Tibial nerve (tissue), 4 donors: ENCODE data around the gene HS3ST1.

ENCODE experiments used
- EP300 ChIP-seq, 2 donors: sonication (generic); formaldehyde crosslinking; IDR thresholded peaks; one replicate each; pipeline ENCODE4 v1.6.1; 2017; ENCODE audit warnings: antibody characterized with exemption in 2 of 2, mild to moderate bottlenecking in 1 of 2
- POLR2A ChIP-seq, 2 donors: fragments of 450-650 bp; IDR thresholded peaks; one replicate each; pipeline ENCODE4 v1.6.1; 2017; ENCODE audit warnings: antibody characterized with exemption in 2 of 2, mild to moderate bottlenecking in 2 of 2, moderate library complexity in 2 of 2
- TF ChIP-seq, protein P1 (sequence below), 5 experiments: fragments of 200-600 bp in 3 of 5; fragments of 450-650 bp in 2 of 5; sonication (generic) in 3 of 5; IDR thresholded peaks; one replicate each; pipeline ENCODE4 v1.5.1; 2016 to 2019; ENCODE audit warnings: antibody characterized with exemption in 5 of 5, mild to moderate bottlenecking in 3 of 5, moderate library complexity in 2 of 5

DNA sequence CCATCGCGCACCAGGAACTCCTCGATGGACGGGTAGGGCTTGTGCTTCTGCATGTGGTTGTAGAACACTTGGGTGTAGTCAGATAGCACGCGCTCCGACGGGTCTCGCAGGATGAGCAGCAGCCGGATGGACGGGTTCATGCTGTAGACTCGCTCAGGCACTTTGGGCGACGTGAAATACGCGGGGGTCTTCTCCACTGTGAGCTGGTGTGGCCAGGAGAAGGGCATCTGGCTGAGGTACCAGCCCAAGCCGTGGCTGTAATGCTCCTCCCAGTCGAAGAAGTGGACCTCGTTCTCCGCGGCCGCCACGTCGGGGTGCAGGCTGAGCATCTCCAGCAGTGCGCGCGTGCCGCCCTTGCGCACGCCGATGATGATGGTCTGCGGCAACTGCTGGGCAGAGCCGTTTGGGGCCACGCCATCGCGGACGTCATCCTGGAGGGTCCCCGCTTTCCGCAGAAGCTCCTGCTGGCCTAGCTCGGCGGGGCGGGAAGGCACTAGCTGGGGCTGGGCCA, 29.2 kb downstream of the HS3ST1 start:
- TF ChIP-seq, protein P1, sequence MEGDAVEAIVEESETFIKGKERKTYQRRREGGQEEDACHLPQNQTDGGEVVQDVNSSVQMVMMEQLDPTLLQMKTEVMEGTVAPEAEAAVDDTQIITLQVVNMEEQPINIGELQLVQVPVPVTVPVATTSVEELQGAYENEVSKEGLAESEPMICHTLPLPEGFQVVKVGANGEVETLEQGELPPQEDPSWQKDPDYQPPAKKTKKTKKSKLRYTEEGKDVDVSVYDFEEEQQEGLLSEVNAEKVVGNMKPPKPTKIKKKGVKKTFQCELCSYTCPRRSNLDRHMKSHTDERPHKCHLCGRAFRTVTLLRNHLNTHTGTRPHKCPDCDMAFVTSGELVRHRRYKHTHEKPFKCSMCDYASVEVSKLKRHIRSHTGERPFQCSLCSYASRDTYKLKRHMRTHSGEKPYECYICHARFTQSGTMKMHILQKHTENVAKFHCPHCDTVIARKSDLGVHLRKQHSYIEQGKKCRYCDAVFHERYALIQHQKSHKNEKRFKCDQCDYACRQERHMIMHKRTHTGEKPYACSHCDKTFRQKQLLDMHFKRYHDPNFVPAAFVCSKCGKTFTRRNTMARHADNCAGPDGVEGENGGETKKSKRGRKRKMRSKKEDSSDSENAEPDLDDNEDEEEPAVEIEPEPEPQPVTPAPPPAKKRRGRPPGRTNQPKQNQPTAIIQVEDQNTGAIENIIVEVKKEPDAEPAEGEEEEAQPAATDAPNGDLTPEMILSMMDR (IDR thresholded peaks at IDR 0.05), result no peak
- TF ChIP-seq EP300 (IDR thresholded peaks at IDR 0.05) (no peak), POLR2A (IDR thresholded peaks at IDR 0.05) (no peak)
